Neutrophil (primary cell): ENCODE measurements around the gene RPS14.

ENCODE experiments used
- H3K27ac ChIP-seq: fragments of 200-600 bp; sonication (generic); 2 replicates; pipeline ENCODE4 v1.5.1; 2016; ENCODE audit warnings: mild to moderate bottlenecking, moderate library complexity
- H3K27me3 ChIP-seq: fragments of 200-600 bp; sonication (generic); 2 replicates; pipeline ENCODE4 v1.6.0; 2016; ENCODE audit warnings: mild to moderate bottlenecking
- H3K36me3 ChIP-seq: fragments of 200-600 bp; sonication (generic); 2 replicates; pipeline ENCODE4 v1.5.1; 2017
- H3K4me1 ChIP-seq, 2 experiments: fragments of 200-600 bp in 1 of 2; sonication (generic) in 1 of 2; 1 replicate in 1 of 2; 2 replicates in 1 of 2; pipeline versions ENCODE4 v1.5.1 to v1.6.1; 2013 to 2016; ENCODE audit warnings: low read depth in 1 of 2, low read length in 1 of 2, mild to moderate bottlenecking in 1 of 2, moderate library complexity in 1 of 2; ENCODE audit not compliant: control insufficient read depth in 1 of 2, insufficient read depth in 1 of 2
- H3K4me3 ChIP-seq, 2 experiments: fragments of 200-600 bp in 1 of 2; sonication (generic) in 1 of 2; 1 replicate in 1 of 2; 2 replicates in 1 of 2; pipeline ENCODE4 v1.5.1; 2013 to 2016; ENCODE audit warnings: low read depth in 1 of 2, low read length in 1 of 2, mild to moderate bottlenecking in 1 of 2, moderate library complexity in 1 of 2
- H3K9me3 ChIP-seq: fragments of 200-600 bp; sonication (generic); 2 replicates; pipeline ENCODE4 v1.5.1; 2016
- CTCF ChIP-seq: fragments of 200-600 bp; sonication (generic); IDR thresholded peaks from 2 replicates; pipeline ENCODE4 v1.5.1; 2016; ENCODE audit warnings: antibody characterized with exemption

Gene RPS14

GRCh38 chr5:150401376-150402228, 47.9 kb downstream of the RPS14 start:
- no peaks in the 10 kb centered on the region for H3K4me1 ChIP-seq
- H3K27me3 ChIP-seq, result no peaks in the 10 kb centered on the region
- H3K4me3 ChIP-seq, result no peak overlapping the region
- H3K9me3 ChIP-seq, result no peaks in the 10 kb centered on the region
- H3K36me3 ChIP-seq, result peaks cover 94% of the 10 kb centered on the region
- TF ChIP-seq CTCF, result no peak
- H3K27ac ChIP-seq, result peak overlapping the region; percentile 13

GRCh38 chr5:150401076-150401375, 48.5 kb downstream of the RPS14 start:
- Histone ChIP-seq H3K4me3 (no peak overlapping the region), H3K27me3 (no peaks in the 10 kb centered on the region), H3K36me3 (peaks cover 94% of the 10 kb centered on the region), H3K9me3 (no peaks in the 10 kb centered on the region), H3K4me1 (no peaks in the 10 kb centered on the region), H3K27ac (peak overlapping the region; percentile 13)
- no peak for TF ChIP-seq CTCF

GRCh38 chr5:150400316-150401075, 49.0 kb downstream of the RPS14 start:
- TF ChIP-seq CTCF, result no peak
- H3K27me3 ChIP-seq, result no peaks in the 10 kb centered on the region
- H3K27ac ChIP-seq, result peak overlapping the region; percentile 13
- H3K36me3 ChIP-seq, result peaks cover 94% of the 10 kb centered on the region
- H3K4me1 ChIP-seq, result no peaks in the 10 kb centered on the region
- no peaks in the 10 kb centered on the region for H3K9me3 ChIP-seq
- H3K4me3 ChIP-seq, result no peak overlapping the region

GRCh38 chr5:150399524-150400211, 49.9 kb downstream of the RPS14 start:
- TF ChIP-seq CTCF, result no peak
- no peak overlapping the region for H3K4me3 ChIP-seq
- no peaks in the 10 kb centered on the region for H3K9me3 ChIP-seq
- H3K27me3 ChIP-seq, result no peaks in the 10 kb centered on the region
- H3K36me3 ChIP-seq, result peaks cover 90% of the 10 kb centered on the region
- no peaks in the 10 kb centered on the region for H3K4me1 ChIP-seq
- H3K27ac ChIP-seq, result no peak overlapping the region

GRCh38 chr5:150398722-150399523, 50.6 kb downstream of the RPS14 start:
- Histone ChIP-seq H3K27ac (no peak overlapping the region), H3K36me3 (peaks cover 87% of the 10 kb centered on the region), H3K9me3 (no peaks in the 10 kb centered on the region), H3K27me3 (no peaks in the 10 kb centered on the region), H3K4me1 (no peaks in the 10 kb centered on the region), H3K4me3 (no peak overlapping the region)
- TF ChIP-seq CTCF, result no peak
